NCI-H146 treated with DMSO at 0.1 percent for 48 hours (cell line): ENCODE data around the gene REC8.
A peak's percentile ranks its signal among the peaks of the same experiment; 100 is the strongest.

ENCODE experiments used
- DNase-seq: peaks from one replicate; lab custom pipeline; 2025; ENCODE audit not compliant: unreplicated experiment; lab: John Stamatoyannopoulos, UW

REC8 gene, protein sequence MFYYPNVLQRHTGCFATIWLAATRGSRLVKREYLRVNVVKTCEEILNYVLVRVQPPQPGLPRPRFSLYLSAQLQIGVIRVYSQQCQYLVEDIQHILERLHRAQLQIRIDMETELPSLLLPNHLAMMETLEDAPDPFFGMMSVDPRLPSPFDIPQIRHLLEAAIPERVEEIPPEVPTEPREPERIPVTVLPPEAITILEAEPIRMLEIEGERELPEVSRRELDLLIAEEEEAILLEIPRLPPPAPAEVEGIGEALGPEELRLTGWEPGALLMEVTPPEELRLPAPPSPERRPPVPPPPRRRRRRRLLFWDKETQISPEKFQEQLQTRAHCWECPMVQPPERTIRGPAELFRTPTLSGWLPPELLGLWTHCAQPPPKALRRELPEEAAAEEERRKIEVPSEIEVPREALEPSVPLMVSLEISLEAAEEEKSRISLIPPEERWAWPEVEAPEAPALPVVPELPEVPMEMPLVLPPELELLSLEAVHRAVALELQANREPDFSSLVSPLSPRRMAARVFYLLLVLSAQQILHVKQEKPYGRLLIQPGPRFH

GRCh38 chr14:24171422-24172260, at the start of gene REC8:
REC8 (plus strand) TSS chr14:24172080; CDS start chr14:24172553, 473 bp downstream.
- no peak for DNase-seq

- DNase-seq: no peak
These were observed 49.5 kb upstream of the REC8 start for GRCh38 chr14:24122416-24122815.

GRCh38 chr14:24122898-24123297, 49.0 kb upstream of the REC8 start:
- no peak for DNase-seq

DNA sequence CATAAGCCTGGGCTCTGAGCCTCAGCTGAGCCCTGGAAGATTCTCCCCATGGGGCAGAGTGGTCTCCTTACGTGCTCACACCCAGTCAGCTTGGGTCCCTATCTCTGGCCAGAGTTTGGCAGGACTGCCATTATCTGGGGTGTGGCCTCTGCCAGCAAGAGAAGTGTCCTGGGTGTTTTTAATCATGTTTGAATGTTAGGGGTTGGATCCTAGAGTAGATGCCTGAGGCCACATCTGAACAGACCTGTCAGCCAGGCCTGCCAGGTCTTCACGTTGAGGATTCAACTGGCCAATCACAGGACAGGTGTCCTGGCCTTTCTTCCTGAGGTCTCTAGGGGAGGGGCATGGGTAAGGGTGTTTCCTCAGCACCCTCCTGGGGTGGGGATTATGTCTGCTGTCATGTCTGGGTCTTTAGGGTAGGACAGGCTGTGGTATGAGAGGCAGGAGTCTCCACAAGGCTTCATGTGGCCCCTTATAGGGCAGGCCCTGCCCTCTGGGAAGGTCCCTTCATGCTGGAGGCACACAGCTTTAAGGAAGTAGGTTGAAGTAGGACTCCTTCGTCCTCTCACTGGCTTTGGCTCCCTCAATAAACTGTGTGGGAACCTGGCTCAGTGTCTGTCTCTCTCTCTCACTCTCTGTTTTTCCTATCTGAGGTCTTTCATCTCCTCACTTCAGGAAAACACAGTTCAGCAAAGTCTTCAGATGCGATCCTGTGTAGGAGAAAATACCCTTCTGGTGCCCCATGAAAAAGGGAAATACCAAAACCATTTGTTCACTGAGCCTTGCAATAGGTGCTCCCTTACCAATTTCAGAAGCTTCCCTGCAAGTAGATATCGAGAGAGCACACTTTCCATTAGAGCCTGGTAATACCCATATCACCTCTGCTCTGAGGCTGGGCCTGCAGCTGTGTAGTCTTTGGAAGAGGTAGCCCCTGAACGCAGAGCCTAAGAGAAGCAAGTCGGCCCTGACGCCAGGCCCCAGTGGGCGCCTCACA, 48.2 kb upstream of the REC8 start:
- no peak for DNase-seq

DNA sequence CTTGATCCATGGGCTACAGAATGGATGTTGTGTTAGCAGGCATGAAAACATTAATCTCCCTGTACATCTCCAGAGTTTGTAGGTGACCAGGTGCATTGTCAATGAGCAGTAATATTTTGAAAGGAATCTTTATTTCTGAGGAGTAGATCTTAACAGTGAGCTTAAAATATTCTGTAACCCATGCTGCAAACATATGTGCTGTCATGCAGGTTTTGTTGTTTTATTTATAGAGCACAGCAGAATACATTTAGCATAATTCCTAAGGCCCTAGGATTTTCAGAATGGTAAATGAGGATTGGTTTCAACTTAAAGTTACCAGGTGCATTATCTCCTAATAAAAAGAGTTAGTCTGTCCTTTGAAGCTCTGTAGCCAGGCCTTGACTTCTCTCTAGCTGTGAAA, 44.9 kb upstream of the REC8 start:
- DNase-seq: no peak

- DNase-seq: no peak
These were observed 44.2 kb upstream of the REC8 start for GRCh38 chr14:24127673-24128072.

DNA sequence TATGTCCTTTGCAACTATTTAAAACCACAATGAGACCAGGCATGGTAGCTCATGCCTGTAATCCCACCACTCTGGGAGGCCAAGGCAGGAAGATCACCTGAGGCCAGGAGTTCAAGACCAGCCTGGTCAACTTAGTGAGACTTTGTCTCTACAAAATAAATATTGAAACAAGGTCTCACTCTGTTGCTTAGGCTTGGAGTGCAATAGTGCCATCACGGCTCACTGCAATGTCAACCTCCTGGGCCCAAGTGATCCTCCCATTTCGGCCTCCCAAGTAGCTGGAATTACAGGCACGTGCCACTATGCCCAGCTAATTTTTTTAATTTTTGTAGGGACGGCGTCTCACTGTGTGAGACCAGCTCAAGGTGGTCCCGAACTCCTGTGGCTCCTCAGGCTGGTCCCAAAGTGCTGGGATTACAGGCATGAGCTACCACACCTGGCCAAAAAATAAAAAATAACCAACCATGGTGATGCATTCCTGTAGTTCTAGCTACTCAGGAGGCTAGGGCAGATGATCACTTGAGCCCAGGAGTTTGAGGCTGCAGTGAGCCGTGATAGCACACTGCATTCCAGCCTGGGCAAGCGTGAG, 42.4 kb upstream of the REC8 start:
- no peak for DNase-seq

GRCh38 chr14:24130380-24130716, 41.5 kb upstream of the REC8 start, which contains the start of gene FITM1:
FITM1 (plus strand) TSS chr14:24130659; CDS start chr14:24131564, 905 bp downstream.
- DNase-seq: no peak

DNA sequence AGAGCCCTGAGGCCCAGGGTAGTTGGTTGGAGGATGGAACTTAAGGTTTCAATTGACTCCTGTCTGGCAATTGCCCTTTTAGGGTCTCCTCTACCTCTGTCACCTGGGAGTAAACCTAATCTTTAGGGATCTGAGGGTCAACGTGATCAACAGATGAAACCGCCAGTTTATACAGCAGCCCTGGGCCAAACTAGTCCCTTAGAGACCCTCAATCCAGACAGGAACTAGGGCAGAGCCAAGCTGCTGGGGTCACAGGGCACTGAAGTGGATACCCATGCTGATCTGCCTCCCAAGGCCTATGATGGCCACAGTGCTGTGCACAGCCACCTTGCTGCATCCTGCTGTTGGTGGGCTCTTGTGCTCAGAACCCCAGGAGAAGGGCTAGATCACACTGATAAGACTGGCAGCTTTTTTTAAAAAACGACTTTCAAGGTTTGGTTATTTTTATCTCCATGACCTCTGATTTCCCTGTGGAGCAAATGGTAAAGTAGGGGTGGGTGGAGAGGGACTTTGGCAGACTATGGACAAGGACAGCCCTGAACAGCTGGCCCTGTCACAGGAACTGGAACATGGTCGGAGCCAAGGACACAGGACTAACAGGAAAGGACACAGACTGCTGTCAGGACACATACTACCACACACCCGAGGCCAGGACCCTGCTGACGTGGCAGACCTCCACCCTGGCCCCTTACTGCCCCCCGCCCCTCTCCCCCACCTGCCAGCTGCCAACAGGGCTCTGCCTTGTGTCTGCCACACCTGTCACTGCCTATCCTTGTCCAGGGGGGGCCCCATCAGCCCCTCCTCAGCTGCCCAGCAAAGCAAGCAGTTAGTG, 40.9 kb upstream of the REC8 start:
- no peak for DNase-seq

DNA sequence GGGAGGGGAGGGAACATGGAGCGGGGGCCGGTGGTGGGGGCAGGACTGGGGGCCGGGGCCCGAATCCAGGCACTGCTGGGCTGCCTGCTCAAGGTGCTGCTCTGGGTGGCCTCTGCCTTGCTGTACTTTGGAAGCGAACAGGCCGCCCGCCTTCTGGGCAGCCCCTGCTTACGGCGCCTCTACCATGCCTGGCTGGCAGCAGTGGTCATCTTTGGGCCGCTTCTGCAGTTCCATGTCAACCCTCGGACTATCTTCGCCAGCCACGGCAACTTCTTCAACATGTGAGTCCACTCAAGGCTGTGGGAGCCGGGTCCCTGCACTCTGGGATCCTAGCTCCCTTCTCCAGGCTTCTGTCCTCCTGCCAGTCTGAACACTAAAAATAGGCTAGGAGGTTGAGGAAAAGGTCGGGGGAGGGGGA, 40.3 kb upstream of the REC8 start:
- no peak for DNase-seq

GRCh38 chr14:24132061-24132685, 39.7 kb upstream of the REC8 start:
- peak; percentile 39 for DNase-seq

DNA sequence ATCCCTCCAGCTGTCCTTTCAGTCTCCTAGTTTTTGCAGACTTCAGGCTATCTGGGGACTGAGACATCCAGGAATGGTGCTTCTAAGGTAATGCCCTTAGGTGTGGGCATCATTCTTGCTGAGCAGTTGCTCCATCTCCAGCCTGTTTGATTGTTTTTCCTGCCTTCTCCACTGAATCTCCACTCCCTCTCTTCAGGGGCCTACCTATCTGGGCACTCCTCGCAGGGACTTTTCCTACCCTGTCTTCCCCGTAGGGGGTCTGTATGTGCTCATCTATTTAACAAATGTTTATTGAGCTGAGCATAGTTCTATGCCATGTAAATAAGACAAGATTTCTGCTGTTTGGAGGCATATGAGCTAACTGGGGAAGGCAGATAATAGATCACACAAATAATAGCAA, 38.9 kb upstream of the REC8 start:
- no peak for DNase-seq

- no peak for DNase-seq
These were observed 38.1 kb upstream of the REC8 start for GRCh38 chr14:24133735-24134134.

- DNase-seq: no peak
These were observed 36.4 kb upstream of the REC8 start for GRCh38 chr14:24135584-24135833.

DNA sequence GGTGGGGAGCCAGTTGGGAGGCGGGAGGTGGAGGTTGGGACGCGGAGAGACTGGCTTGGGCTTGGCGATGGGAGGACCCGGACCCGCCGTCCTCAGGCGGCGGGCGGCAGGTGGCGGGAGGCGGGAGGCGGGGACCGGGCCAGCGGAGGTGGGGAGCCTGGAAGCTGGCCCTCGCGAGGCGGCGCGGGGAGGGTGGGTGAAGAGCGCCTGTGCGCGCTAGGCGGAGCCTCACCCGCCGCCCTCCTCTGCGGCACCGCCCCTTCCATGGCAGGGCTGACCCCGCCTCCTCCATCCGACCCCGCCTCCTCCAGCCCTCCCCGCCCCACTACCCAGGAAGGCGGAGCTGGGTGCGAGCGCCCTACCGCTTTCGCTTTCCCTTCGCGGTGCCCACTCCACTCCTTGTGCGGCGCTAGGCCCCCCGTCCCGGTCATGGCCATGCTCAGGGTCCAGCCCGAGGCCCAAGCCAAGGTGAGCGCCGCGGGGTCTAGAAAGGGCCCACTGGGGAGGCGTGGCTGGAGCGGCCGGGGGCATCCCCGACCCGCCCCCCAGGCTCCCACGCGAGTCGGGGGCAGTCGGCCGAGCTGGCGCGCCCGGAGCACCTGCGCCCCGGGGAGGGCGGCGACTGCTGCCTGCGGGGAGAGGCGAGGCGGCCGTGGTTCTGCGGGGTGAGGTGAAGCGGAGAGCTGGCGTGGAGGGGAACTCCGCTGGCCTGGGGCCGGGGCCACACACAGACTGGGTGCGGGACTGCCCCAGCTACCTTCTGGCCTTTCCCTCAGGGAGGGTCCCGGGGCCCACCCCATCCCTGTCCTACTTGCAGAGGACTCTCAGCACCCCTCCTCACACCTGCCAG, 35.8 kb upstream of the REC8 start, which contains the start of gene PSME1:
Gene PSME1, plus strand, starts transcription at position 361 of the 850 bp plus-strand sequence. Its CDS starts 69 bp downstream, at position 430.
- peak; percentile 84 for DNase-seq

GRCh38 chr14:24136684-24137528, 35.0 kb upstream of the REC8 start:
- DNase-seq: no peak
